Neural progenitor cell (in vitro differentiated cells): ENCODE data around the gene CCDC71L. TPM values are rescaled to one million over a fixed set of nuclear protein-coding genes. Genes with fewer than 3 reads are reported as not detected.

ENCODE experiments used
- DNase-seq: peaks from one replicate; pipeline ENCODE4 v3.0.0-alpha.2; 2016; ENCODE audit warnings: low spot score
- H2AFZ ChIP-seq: fragments of 200-600 bp; sonication (generic); replicated peaks from 2 replicates; pipeline ENCODE4 v1.6.1; 2016; ENCODE audit warnings: antibody characterized with exemption
- H3F3A ChIP-seq: fragments of 200-600 bp; sonication (generic); 2 replicates; pipeline ENCODE4 v1.6.1; 2016; ENCODE audit warnings: antibody characterized with exemption, low read depth
- H3K27ac ChIP-seq: fragments of 200-600 bp; sonication (generic); 2 replicates; pipeline ENCODE4 v1.5.1; 2016; ENCODE audit warnings: mild to moderate bottlenecking
- H3K27me3 ChIP-seq: fragments of 200-600 bp; sonication (generic); 2 replicates; pipeline ENCODE4 v1.6.1; 2016; ENCODE audit warnings: mild to moderate bottlenecking, moderate library complexity
- H3K36me3 ChIP-seq: fragments of 200-600 bp; sonication (generic); 2 replicates; pipeline ENCODE4 v1.5.1; 2016
- H3K4me1 ChIP-seq: fragments of 200-600 bp; sonication (generic); 2 replicates; pipeline ENCODE4 v1.6.1; 2016; ENCODE audit warnings: mixed run types
- H3K4me2 ChIP-seq: fragments of 200-600 bp; sonication (generic); 2 replicates; pipeline ENCODE4 v1.6.1; 2016
- H3K4me3 ChIP-seq: fragments of 200-600 bp; sonication (generic); 2 replicates; pipeline ENCODE4 v1.5.1; 2016
- H3K79me2 ChIP-seq: fragments of 200-600 bp; sonication (generic); 2 replicates; pipeline ENCODE4 v1.6.1; 2016; ENCODE audit warnings: low read depth
- H3K9ac ChIP-seq: fragments of 200-600 bp; sonication (generic); 2 replicates; pipeline ENCODE4 v1.6.1; 2016
- H3K9me3 ChIP-seq: fragments of 200-600 bp; sonication (generic); 2 replicates; pipeline ENCODE4 v1.5.1; 2016; ENCODE audit warnings: low read depth
- H4K20me1 ChIP-seq: fragments of 200-600 bp; sonication (generic); 2 replicates; pipeline ENCODE4 v1.6.1; 2016; ENCODE audit warnings: low read depth
- H3K27ac Mint-ChIP-seq: 3 replicates; pipeline ENCODE4 v1.8.0; 2021; ENCODE audit warnings: mixed read lengths
- H3K27me3 Mint-ChIP-seq: 2 replicates; pipeline ENCODE4 v1.8.0; 2022; ENCODE audit warnings: low read depth, mild to moderate bottlenecking, inconsistent platforms, moderate library complexity, mixed read lengths; ENCODE audit not compliant: insufficient read depth
- H3K36me3 Mint-ChIP-seq: 3 replicates; pipeline ENCODE4 v1.8.0; 2021; ENCODE audit warnings: mixed read lengths
- H3K4me1 Mint-ChIP-seq: 3 replicates; pipeline ENCODE4 v1.8.0; 2021; ENCODE audit warnings: mixed read lengths
- H3K4me3 Mint-ChIP-seq: 3 replicates; pipeline ENCODE4 v1.8.0; 2021; ENCODE audit warnings: mild to moderate bottlenecking, moderate library complexity, mixed read lengths
- H3K9me3 Mint-ChIP-seq: 3 replicates; pipeline ENCODE4 v1.8.0; 2020; ENCODE audit warnings: mixed read lengths
- CTCF ChIP-seq: fragments of 200-600 bp; sonication (generic); IDR thresholded peaks from 2 replicates; pipeline ENCODE4 v1.5.1; 2017; ENCODE audit warnings: antibody characterized with exemption, mild to moderate bottlenecking
- EZH2 ChIP-seq: fragments of 200-600 bp; sonication (generic); IDR thresholded peaks from 2 replicates; pipeline ENCODE4 v1.6.1; 2017; ENCODE audit warnings: antibody characterized with exemption, mild to moderate bottlenecking, moderate library complexity
- EZH2phosphoT487 ChIP-seq: fragments of 200-600 bp; sonication (generic); IDR thresholded peaks from 2 replicates; pipeline ENCODE4 v1.6.1; 2017; ENCODE audit warnings: antibody characterized with exemption
- total RNA-seq: library from RNA; depleted of rRNA; stranded (reverse); fragments of >200 nt; gene quantifications from 2 replicates; pipeline ENCODE4 v1.2.3, GENCODE V29; 2015; ENCODE audit warnings: low replicate concordance

CCDC71L gene
- total RNA-seq, 1 donor from 2014 or later = 23.8 TPM

GRCh38 chr7:106658316-106659165 is 2.4 kb downstream of the CCDC71L start:
- H2AFZ ChIP-seq = no peak overlapping the region
- peak overlapping the region; percentile 81 for H3K4me2 ChIP-seq
- no peak overlapping the region for H3K9ac ChIP-seq
- H3K36me3 Mint-ChIP-seq = peaks cover 3% of the 10 kb centered on the region
- no peaks in the 10 kb centered on the region for H3K27me3 ChIP-seq
- H4K20me1 ChIP-seq = peaks cover 9% of the 10 kb centered on the region
- H3K27ac Mint-ChIP-seq = no peak overlapping the region
- peak overlapping the region; percentile 87 for H3K4me3 Mint-ChIP-seq
- peaks cover 13% of the 10 kb centered on the region for H3K79me2 ChIP-seq
- no peak overlapping the region for H3K27ac ChIP-seq
- DNase-seq = no peak
- H3K4me3 ChIP-seq = peak overlapping the region; percentile 72
- no peaks in the 10 kb centered on the region for H3K27me3 Mint-ChIP-seq
- TF ChIP-seq CTCF (no peak), EZH2 (no peak), EZH2phosphoT487 (no peak)
- H3K9me3 ChIP-seq = no peaks in the 10 kb centered on the region
- peaks cover 27% of the 10 kb centered on the region for H3F3A ChIP-seq
- H3K4me1 Mint-ChIP-seq = peaks cover 18% of the 10 kb centered on the region
- peaks cover 11% of the 10 kb centered on the region for H3K4me1 ChIP-seq
- no peaks in the 10 kb centered on the region for H3K36me3 ChIP-seq
- H3K9me3 Mint-ChIP-seq = peaks cover 6% of the 10 kb centered on the region

- Histone ChIP-seq H3F3A (peaks cover 27% of the 10 kb centered on the region), H3K9ac (no peak overlapping the region), H3K27me3 (no peaks in the 10 kb centered on the region), H3K27ac (no peak overlapping the region), H2AFZ (no peak overlapping the region), H3K79me2 (peaks cover 13% of the 10 kb centered on the region), H3K4me2 (no peak overlapping the region), H3K9me3 (no peaks in the 10 kb centered on the region), H4K20me1 (peaks cover 9% of the 10 kb centered on the region), H3K4me1 (peaks cover 11% of the 10 kb centered on the region), H3K4me3 (no peak overlapping the region), H3K36me3 (no peaks in the 10 kb centered on the region)
- Mint-ChIP-seq H3K9me3 (peaks cover 6% of the 10 kb centered on the region), H3K27ac (no peak overlapping the region), H3K27me3 (peaks cover 3% of the 10 kb centered on the region), H3K36me3 (peaks cover 3% of the 10 kb centered on the region), H3K4me1 (peaks cover 19% of the 10 kb centered on the region), H3K4me3 (no peak overlapping the region)
- no peak for DNase-seq
- TF ChIP-seq EZH2phosphoT487 (no peak), EZH2 (no peak), CTCF (no peak)
These were observed 3.6 kb downstream of the CCDC71L start for GRCh38 chr7:106657085-106657991.

GRCh38 chr7:106655703-106656498 is 5.1 kb downstream of the CCDC71L start:
- H3K4me1 ChIP-seq = peaks cover 11% of the 10 kb centered on the region
- no peaks in the 10 kb centered on the region for H3K9me3 ChIP-seq
- no peaks in the 10 kb centered on the region for H3K36me3 ChIP-seq
- H3K9ac ChIP-seq = no peak overlapping the region
- no peak for DNase-seq
- H2AFZ ChIP-seq = no peak overlapping the region
- H3K4me3 Mint-ChIP-seq = no peak overlapping the region
- H3K27ac Mint-ChIP-seq = no peak overlapping the region
- H3K27me3 ChIP-seq = no peaks in the 10 kb centered on the region
- peaks cover 3% of the 10 kb centered on the region for H3K27me3 Mint-ChIP-seq
- H3F3A ChIP-seq = peaks cover 15% of the 10 kb centered on the region
- H3K79me2 ChIP-seq = peaks cover 13% of the 10 kb centered on the region
- H3K36me3 Mint-ChIP-seq = peaks cover 3% of the 10 kb centered on the region
- no peak overlapping the region for H3K27ac ChIP-seq
- peaks cover 9% of the 10 kb centered on the region for H4K20me1 ChIP-seq
- no peak overlapping the region for H3K4me3 ChIP-seq
- H3K4me1 Mint-ChIP-seq = peaks cover 14% of the 10 kb centered on the region
- no peak overlapping the region for H3K4me2 ChIP-seq
- no peaks in the 10 kb centered on the region for H3K9me3 Mint-ChIP-seq
- TF ChIP-seq CTCF (no peak), EZH2 (no peak), EZH2phosphoT487 (no peak)
